Smooth muscle cell (in vitro differentiated cells): ENCODE results near the gene RAB38. TPM values are rescaled to one million over a fixed set of nuclear protein-coding genes. Genes with fewer than 3 reads are reported as not detected.

Experiments used
- DNase-seq: peaks from one replicate; lab custom pipeline; 2025; ENCODE audit not compliant: unreplicated experiment; lab: John Stamatoyannopoulos, UW
- H2AFZ ChIP-seq: fragments of 200-600 bp; sonication (generic); 2 replicates; pipeline ENCODE4 v1.6.0; 2016; ENCODE audit warnings: antibody characterized with exemption, low read depth, mild to moderate bottlenecking
- H3F3A ChIP-seq: fragments of 200-600 bp; sonication (generic); 2 replicates; pipeline ENCODE4 v1.6.0; 2017; ENCODE audit warnings: antibody characterized with exemption, low read depth
- H3K27ac ChIP-seq: fragments of 200-600 bp; sonication (generic); 2 replicates; pipeline ENCODE4 v1.5.1; 2016; ENCODE audit warnings: low read depth, mild to moderate bottlenecking
- H3K27me3 ChIP-seq: fragments of 200-600 bp; sonication (generic); 2 replicates; pipeline ENCODE4 v1.6.1; 2016; ENCODE audit warnings: low read depth, mild to moderate bottlenecking
- H3K36me3 ChIP-seq: fragments of 200-600 bp; sonication (generic); 2 replicates; pipeline ENCODE4 v1.5.1; 2016; ENCODE audit warnings: low read depth
- H3K4me1 ChIP-seq: fragments of 200-600 bp; sonication (generic); 2 replicates; pipeline ENCODE4 v1.5.1; 2016; ENCODE audit warnings: low read depth
- H3K4me2 ChIP-seq: fragments of 200-600 bp; sonication (generic); 2 replicates; pipeline ENCODE4 v1.6.0; 2016; ENCODE audit warnings: mild to moderate bottlenecking
- H3K4me3 ChIP-seq: fragments of 200-600 bp; sonication (generic); 2 replicates; pipeline ENCODE4 v1.5.1; 2016; ENCODE audit warnings: mild to moderate bottlenecking
- H3K79me2 ChIP-seq: fragments of 200-600 bp; sonication (generic); 2 replicates; pipeline ENCODE4 v1.6.0; 2016; ENCODE audit warnings: low read depth, mild to moderate bottlenecking
- H3K9ac ChIP-seq: fragments of 200-600 bp; sonication (generic); 2 replicates; pipeline ENCODE4 v1.6.0; 2016; ENCODE audit warnings: low read depth
- H3K9me3 ChIP-seq: fragments of 200-600 bp; sonication (generic); replicated peaks from 2 replicates; pipeline ENCODE4 v1.5.1; 2016; ENCODE audit warnings: low read depth
- H4K20me1 ChIP-seq: fragments of 200-600 bp; sonication (generic); 2 replicates; pipeline ENCODE4 v1.6.0; 2016; ENCODE audit warnings: low read depth
- WGBS: methylation state at CpG from one replicate; pipeline ENCODE4 v1.1.7; 2016; ENCODE audit warnings: low lambda C conversion rate; 5-methylcytosine and 5-hydroxymethylcytosine counted together
- polyA plus RNA-seq: library from polyadenylated mRNA; unstranded; fragments of >200 nt; fragmentation: Nextera tagmentation; extraction: Ambion mirVana; gene quantifications from 2 replicates; pipeline ENCODE4 v1.2.1, GENCODE V29; 2016
- total RNA-seq: library from RNA; depleted of rRNA; stranded (reverse); fragments of >200 nt; gene quantifications from 2 replicates; pipeline ENCODE4 v1.2.3, GENCODE V29; 2014
- TF ChIP-seq, protein P1 (sequence below): fragments of 200-600 bp; sonication (generic); IDR thresholded peaks from 2 replicates; pipeline ENCODE4 v1.5.1; 2017; ENCODE audit warnings: borderline replicate concordance, mild to moderate bottlenecking, antibody characterized with exemption; ENCODE audit not compliant: insufficient read depth, poor library complexity, severe bottlenecking

The RAB38 gene
- total and polyA plus RNA-seq, 2 experiments from 2014 or later = 1.9 to 8.4 TPM

DNA sequence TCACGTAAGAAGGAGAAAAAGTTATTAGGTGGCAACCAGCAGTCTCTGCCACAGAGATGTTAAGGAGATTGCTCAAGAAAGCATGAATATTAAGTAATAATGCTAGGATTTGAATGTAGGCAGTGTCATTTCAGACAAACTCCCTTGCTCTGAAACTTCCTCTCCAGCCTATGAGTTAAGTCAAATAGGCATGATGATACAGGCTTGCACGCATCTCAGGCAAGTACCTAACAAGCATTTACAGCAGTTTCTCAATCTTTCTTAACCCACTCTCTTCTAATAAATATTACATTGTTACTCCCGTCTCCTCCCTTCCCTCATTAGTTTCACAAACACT lies 72.7 kb downstream of the RAB38 start:
- no peak for DNase-seq
- Histone ChIP-seq H3K9me3 (no peaks in the 10 kb centered on the region), H3K9ac (no peak overlapping the region), H3K36me3 (no peaks in the 10 kb centered on the region), H3K79me2 (no peaks in the 10 kb centered on the region), H3K4me2 (no peak overlapping the region), H3K4me3 (no peak overlapping the region), H3K27me3 (no peaks in the 10 kb centered on the region), H3K27ac (no peak overlapping the region), H4K20me1 (no peaks in the 10 kb centered on the region), H2AFZ (no peak overlapping the region), H3F3A (no peaks in the 10 kb centered on the region), H3K4me1 (no peaks in the 10 kb centered on the region)
- 84% methylated on average over 3 of the region's 3 CpGs for WGBS
- TF ChIP-seq, protein P1, sequence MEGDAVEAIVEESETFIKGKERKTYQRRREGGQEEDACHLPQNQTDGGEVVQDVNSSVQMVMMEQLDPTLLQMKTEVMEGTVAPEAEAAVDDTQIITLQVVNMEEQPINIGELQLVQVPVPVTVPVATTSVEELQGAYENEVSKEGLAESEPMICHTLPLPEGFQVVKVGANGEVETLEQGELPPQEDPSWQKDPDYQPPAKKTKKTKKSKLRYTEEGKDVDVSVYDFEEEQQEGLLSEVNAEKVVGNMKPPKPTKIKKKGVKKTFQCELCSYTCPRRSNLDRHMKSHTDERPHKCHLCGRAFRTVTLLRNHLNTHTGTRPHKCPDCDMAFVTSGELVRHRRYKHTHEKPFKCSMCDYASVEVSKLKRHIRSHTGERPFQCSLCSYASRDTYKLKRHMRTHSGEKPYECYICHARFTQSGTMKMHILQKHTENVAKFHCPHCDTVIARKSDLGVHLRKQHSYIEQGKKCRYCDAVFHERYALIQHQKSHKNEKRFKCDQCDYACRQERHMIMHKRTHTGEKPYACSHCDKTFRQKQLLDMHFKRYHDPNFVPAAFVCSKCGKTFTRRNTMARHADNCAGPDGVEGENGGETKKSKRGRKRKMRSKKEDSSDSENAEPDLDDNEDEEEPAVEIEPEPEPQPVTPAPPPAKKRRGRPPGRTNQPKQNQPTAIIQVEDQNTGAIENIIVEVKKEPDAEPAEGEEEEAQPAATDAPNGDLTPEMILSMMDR = no peak

DNA sequence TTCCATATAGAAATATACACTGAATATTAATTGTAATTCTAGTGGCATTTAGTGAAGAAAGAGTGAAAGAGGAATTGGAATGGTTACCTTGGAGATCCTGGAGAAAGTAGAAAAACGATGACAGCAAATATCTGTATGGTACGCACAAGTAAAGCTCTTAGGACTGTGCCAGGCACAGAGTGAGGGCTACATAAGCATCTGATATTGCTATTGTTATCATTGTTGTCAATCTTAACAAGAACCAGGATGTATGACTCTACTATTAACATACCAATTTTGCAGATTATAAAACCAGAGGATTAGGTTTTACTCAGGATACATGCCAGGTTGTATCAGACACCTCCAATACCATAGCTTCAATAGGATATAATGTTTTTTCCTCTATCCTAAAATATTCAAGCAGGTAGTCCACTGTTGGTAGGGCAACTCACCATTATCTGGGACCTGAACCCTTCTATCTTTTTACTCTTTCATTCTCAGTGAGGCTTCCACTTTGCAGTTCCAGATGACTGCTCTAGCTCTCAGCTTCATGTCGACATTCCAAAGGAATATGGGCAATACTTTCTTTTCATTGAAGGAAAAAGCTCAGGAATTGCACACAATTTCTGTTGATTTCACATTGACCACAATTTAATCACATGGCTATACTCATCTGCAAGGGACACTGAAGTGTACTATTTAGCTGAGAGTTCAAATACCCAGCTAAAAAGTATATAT lies 73.2 kb downstream of the RAB38 start:
- TF ChIP-seq, protein P1 = no peak
- Histone ChIP-seq H3K4me2 (no peak overlapping the region), H3K36me3 (no peaks in the 10 kb centered on the region), H3K4me1 (no peaks in the 10 kb centered on the region), H3K9ac (no peak overlapping the region), H3K27ac (no peak overlapping the region), H3F3A (no peaks in the 10 kb centered on the region), H3K9me3 (no peaks in the 10 kb centered on the region), H4K20me1 (no peaks in the 10 kb centered on the region), H3K4me3 (no peak overlapping the region), H3K27me3 (no peaks in the 10 kb centered on the region), H3K79me2 (no peaks in the 10 kb centered on the region), H2AFZ (no peak overlapping the region)
- no peak for DNase-seq
- 93% methylated on average over 3 of the region's 3 CpGs for WGBS

DNA sequence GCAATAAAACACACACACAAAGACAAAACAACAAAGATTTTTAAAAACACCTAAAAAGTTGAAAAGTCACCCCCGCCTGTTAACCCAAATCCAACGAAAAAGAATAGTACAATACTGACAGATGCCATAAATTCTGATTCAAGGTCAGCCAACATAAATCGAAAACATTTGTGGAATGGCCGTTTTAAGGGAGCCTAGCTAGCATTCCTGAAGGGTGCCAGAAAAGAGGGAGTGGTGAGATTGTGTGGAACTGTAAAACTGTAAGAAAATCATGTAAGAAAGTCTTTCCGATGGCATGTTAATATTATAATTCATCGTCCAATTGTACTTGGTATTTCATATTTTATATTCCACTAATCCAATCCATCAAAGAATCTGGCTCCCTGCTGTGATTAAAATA lies 75.1 kb downstream of the RAB38 start:
- 86% methylated on average over 6 of the region's 6 CpGs for WGBS
- no peak for DNase-seq
- no peak overlapping the region for H3K9ac ChIP-seq
- no peaks in the 10 kb centered on the region for H3K36me3 ChIP-seq
- no peaks in the 10 kb centered on the region for H3K79me2 ChIP-seq
- H3K4me1 ChIP-seq = no peaks in the 10 kb centered on the region
- H3K27me3 ChIP-seq = no peaks in the 10 kb centered on the region
- TF ChIP-seq, protein P1 = no peak
- H3K4me2 ChIP-seq = no peak overlapping the region
- H4K20me1 ChIP-seq = no peaks in the 10 kb centered on the region
- no peak overlapping the region for H2AFZ ChIP-seq
- no peak overlapping the region for H3K27ac ChIP-seq
- H3F3A ChIP-seq = no peaks in the 10 kb centered on the region
- H3K9me3 ChIP-seq = no peaks in the 10 kb centered on the region
- no peak overlapping the region for H3K4me3 ChIP-seq

DNA sequence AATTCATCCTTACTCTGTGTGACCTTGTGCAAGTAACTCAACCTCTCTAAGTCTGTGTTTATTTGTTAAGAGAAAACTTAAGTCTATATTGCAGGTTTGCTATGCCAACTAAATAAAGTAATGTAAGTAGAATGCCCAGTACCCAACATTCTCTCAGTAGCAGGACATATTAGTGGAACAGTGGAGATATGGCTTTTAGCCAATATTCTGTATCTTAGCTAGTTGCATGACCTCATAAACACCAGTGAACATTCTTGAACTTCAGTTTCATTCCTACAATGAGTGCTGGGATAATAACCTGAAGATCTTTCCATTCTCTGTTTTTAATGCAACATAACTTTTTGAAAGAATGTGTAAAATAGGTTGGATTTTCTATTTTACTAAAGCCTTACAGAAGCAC lies 77.0 kb downstream of the RAB38 start:
- H4K20me1 ChIP-seq = no peaks in the 10 kb centered on the region

More for the DNA sequence above, 77.0 kb downstream of the RAB38 start:
- Histone ChIP-seq H3F3A (no peaks in the 10 kb centered on the region), H3K9ac (no peak overlapping the region), H3K9me3 (no peaks in the 10 kb centered on the region), H3K79me2 (no peaks in the 10 kb centered on the region), H3K4me1 (no peaks in the 10 kb centered on the region), H2AFZ (no peak overlapping the region), H3K4me3 (no peak overlapping the region), H3K27me3 (no peaks in the 10 kb centered on the region), H3K4me2 (no peak overlapping the region), H3K36me3 (no peaks in the 10 kb centered on the region), H3K27ac (no peak overlapping the region)
- TF ChIP-seq, protein P1 = no peak
- no peak for DNase-seq
